ENCODE measurements around the gene ALCAM. TPM values are rescaled to one million over a fixed set of nuclear protein-coding genes. Genes with fewer than 3 reads are reported as not detected.

ALCAM gene
- polyA plus RNA-seq, 1 donor from 2014 or later, result 94.7 TPM

DNA sequence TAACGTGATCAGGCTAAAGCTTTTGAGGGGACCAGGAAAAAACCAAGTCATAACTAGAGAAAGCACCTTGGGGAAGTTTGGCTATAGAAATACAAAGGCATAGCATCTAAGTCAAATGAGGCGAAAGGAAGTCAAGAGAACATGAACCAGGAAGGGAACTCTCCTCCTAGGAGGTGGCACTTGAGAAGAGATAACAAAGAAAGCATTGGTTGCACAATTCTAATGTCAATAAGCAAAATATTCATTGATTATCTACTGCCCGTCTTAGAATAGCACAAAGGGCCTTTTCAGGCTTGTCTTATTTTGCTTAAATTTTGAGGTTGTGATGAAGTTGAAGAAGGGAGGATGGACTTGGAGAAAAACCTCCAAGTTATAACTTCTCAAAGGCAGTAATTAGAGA is 73.4 kb downstream of the ALCAM start:
- Histone ChIP-seq H3K9me3 (ENCODE audit: low read length) (no peaks in the 10 kb centered on the region), H3F3A (ENCODE audit: insufficient read depth, low read length, poor library complexity, severe bottlenecking) (no peaks in the 10 kb centered on the region), H3K9ac (ENCODE audit: low read length) (no peak overlapping the region), H3K4me2 (ENCODE audit: low read length) (no peak overlapping the region), H3K4me3 (ENCODE audit: low read length) (no peak overlapping the region), H2AFZ (ENCODE audit: low read depth, low read length) (no peak overlapping the region), H3K27me3 (ENCODE audit: insufficient read depth, low read depth, low read length) (no peaks in the 10 kb centered on the region), H3K9me2 (ENCODE audit: insufficient read depth, low read length) (no peaks in the 10 kb centered on the region), H3K79me2 (replicated peaks; ENCODE audit: insufficient read depth, low read length) (no peaks in the 10 kb centered on the region), H4K20me1 (ENCODE audit: insufficient read depth) (no peaks in the 10 kb centered on the region), H3K36me3 (ENCODE audit: insufficient read depth, low read length) (no peaks in the 10 kb centered on the region), H3K27ac (ENCODE audit: low read length) (no peak overlapping the region)
- TF ChIP-seq EP300 (conservative IDR thresholded peaks at IDR 0.05; ENCODE audit: poor library complexity, severe bottlenecking), result no peak
- no peak for TF ChIP-seq SMC3 (conservative IDR thresholded peaks at IDR 0.05; ENCODE audit: poor library complexity)
- TF ChIP-seq TAF1 (IDR thresholded peaks at IDR 0.05; ENCODE audit: low read depth), result no peak
- TF ChIP-seq, protein P1, sequence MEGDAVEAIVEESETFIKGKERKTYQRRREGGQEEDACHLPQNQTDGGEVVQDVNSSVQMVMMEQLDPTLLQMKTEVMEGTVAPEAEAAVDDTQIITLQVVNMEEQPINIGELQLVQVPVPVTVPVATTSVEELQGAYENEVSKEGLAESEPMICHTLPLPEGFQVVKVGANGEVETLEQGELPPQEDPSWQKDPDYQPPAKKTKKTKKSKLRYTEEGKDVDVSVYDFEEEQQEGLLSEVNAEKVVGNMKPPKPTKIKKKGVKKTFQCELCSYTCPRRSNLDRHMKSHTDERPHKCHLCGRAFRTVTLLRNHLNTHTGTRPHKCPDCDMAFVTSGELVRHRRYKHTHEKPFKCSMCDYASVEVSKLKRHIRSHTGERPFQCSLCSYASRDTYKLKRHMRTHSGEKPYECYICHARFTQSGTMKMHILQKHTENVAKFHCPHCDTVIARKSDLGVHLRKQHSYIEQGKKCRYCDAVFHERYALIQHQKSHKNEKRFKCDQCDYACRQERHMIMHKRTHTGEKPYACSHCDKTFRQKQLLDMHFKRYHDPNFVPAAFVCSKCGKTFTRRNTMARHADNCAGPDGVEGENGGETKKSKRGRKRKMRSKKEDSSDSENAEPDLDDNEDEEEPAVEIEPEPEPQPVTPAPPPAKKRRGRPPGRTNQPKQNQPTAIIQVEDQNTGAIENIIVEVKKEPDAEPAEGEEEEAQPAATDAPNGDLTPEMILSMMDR (IDR thresholded peaks at IDR 0.05; ENCODE audit: poor library complexity, severe bottlenecking), result no peak
- no peak for TF ChIP-seq RAD21 (conservative IDR thresholded peaks at IDR 0.05)
- TF ChIP-seq, protein P2, sequence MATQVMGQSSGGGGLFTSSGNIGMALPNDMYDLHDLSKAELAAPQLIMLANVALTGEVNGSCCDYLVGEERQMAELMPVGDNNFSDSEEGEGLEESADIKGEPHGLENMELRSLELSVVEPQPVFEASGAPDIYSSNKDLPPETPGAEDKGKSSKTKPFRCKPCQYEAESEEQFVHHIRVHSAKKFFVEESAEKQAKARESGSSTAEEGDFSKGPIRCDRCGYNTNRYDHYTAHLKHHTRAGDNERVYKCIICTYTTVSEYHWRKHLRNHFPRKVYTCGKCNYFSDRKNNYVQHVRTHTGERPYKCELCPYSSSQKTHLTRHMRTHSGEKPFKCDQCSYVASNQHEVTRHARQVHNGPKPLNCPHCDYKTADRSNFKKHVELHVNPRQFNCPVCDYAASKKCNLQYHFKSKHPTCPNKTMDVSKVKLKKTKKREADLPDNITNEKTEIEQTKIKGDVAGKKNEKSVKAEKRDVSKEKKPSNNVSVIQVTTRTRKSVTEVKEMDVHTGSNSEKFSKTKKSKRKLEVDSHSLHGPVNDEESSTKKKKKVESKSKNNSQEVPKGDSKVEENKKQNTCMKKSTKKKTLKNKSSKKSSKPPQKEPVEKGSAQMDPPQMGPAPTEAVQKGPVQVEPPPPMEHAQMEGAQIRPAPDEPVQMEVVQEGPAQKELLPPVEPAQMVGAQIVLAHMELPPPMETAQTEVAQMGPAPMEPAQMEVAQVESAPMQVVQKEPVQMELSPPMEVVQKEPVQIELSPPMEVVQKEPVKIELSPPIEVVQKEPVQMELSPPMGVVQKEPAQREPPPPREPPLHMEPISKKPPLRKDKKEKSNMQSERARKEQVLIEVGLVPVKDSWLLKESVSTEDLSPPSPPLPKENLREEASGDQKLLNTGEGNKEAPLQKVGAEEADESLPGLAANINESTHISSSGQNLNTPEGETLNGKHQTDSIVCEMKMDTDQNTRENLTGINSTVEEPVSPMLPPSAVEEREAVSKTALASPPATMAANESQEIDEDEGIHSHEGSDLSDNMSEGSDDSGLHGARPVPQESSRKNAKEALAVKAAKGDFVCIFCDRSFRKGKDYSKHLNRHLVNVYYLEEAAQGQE (IDR thresholded peaks at IDR 0.05; ENCODE audit: borderline replicate concordance), result no peak
- TF ChIP-seq MXI1 (conservative IDR thresholded peaks at IDR 0.05; ENCODE audit: poor library complexity, severe bottlenecking), result no peak
- no peak for TF ChIP-seq POLR2AphosphoS5 (IDR thresholded peaks at IDR 0.05)
- TF ChIP-seq EZH2 (IDR thresholded peaks at IDR 0.05; ENCODE audit: borderline replicate concordance, insufficient read depth, low read length, poor library complexity, severe bottlenecking), result no peak

GRCh38 chr3:105444725-105445124 is 78.0 kb downstream of the ALCAM start:
- no peak overlapping the region for H3K9ac ChIP-seq (ENCODE audit: low read length)
- H3K36me3 ChIP-seq (ENCODE audit: insufficient read depth, low read length), result no peaks in the 10 kb centered on the region
- TF ChIP-seq TAF1 (IDR thresholded peaks at IDR 0.05; ENCODE audit: low read depth) (no peak), EP300 (conservative IDR thresholded peaks at IDR 0.05; ENCODE audit: poor library complexity, severe bottlenecking) (no peak), SMC3 (conservative IDR thresholded peaks at IDR 0.05; ENCODE audit: poor library complexity) (no peak), MXI1 (conservative IDR thresholded peaks at IDR 0.05; ENCODE audit: poor library complexity, severe bottlenecking) (no peak), RAD21 (conservative IDR thresholded peaks at IDR 0.05) (no peak), POLR2AphosphoS5 (IDR thresholded peaks at IDR 0.05) (no peak), EZH2 (IDR thresholded peaks at IDR 0.05; ENCODE audit: borderline replicate concordance, insufficient read depth, low read length, poor library complexity, severe bottlenecking) (no peak)
- TF ChIP-seq, protein P1 (IDR thresholded peaks at IDR 0.05; ENCODE audit: poor library complexity, severe bottlenecking), result no peak
- TF ChIP-seq, protein P2 (IDR thresholded peaks at IDR 0.05; ENCODE audit: borderline replicate concordance), result no peak
- no peak overlapping the region for H3K27ac ChIP-seq (ENCODE audit: low read length)
- no peaks in the 10 kb centered on the region for H3K9me3 ChIP-seq (ENCODE audit: low read length)
- no peak overlapping the region for H3K4me2 ChIP-seq (ENCODE audit: low read length)
- H3F3A ChIP-seq (ENCODE audit: insufficient read depth, low read length, poor library complexity, severe bottlenecking), result no peaks in the 10 kb centered on the region
- H3K27me3 ChIP-seq (ENCODE audit: insufficient read depth, low read depth, low read length), result no peaks in the 10 kb centered on the region
- H3K79me2 ChIP-seq (replicated peaks; ENCODE audit: insufficient read depth, low read length), result no peaks in the 10 kb centered on the region
- no peaks in the 10 kb centered on the region for H4K20me1 ChIP-seq (ENCODE audit: insufficient read depth)
- no peak overlapping the region for H3K4me3 ChIP-seq (ENCODE audit: low read length)
- H2AFZ ChIP-seq (ENCODE audit: low read depth, low read length), result no peak overlapping the region
- no peaks in the 10 kb centered on the region for H3K9me2 ChIP-seq (ENCODE audit: insufficient read depth, low read length)

All from neural cell (in vitro differentiated cells).